CD4-positive, alpha-beta memory T cell (primary cell): Measurements from ENCODE around the gene CSTF3. TPM values are rescaled to one million over a fixed set of nuclear protein-coding genes. Genes with fewer than 3 reads are reported as not detected.
"Not testable (repeated sequence)": the region's sequence is repeated elsewhere in the genome, so short reads cannot be mapped to it uniquely, and the experiment has no call there.

Experiments used
- CTCF ChIA-PET: fragments of 350-600 bp; sonication (Branson Sonifier 250); formaldehyde crosslinking; loops from one replicate; lab custom pipeline; 2021; ENCODE audit warnings: inconsistent platforms; ENCODE audit not compliant: partially characterized antibody; lab: Charles Lee
- POLR2A ChIA-PET: fragments of 350-600 bp; sonication (Branson Sonifier 250); formaldehyde crosslinking; loops from one replicate; lab custom pipeline; 2021; ENCODE audit not compliant: partially characterized antibody; lab: Charles Lee
- DNase-seq, 5 donors: peaks; one replicate each; pipeline versions ENCODE4 v3.0.0 to v3.0.0-alpha.2; 2020 to 2022; ENCODE audit warnings: mixed read lengths in 1 of 5
- H3K27ac ChIP-seq: one replicate; pipeline ENCODE4 v1.7.0; 2013; ENCODE audit warnings: low read depth, low read length
- H3K27me3 ChIP-seq: 2 replicates; pipeline ENCODE4 v1.7.0; 2013; ENCODE audit warnings: mild to moderate bottlenecking, low read length, moderate library complexity; ENCODE audit not compliant: insufficient read depth
- H3K36me3 ChIP-seq: 2 replicates; pipeline ENCODE4 v1.7.0; 2013; ENCODE audit warnings: mild to moderate bottlenecking, low read length, moderate library complexity; ENCODE audit not compliant: insufficient read depth
- H3K4me1 ChIP-seq: 2 replicates; pipeline ENCODE4 v1.7.0; 2013; ENCODE audit warnings: mild to moderate bottlenecking, low read length, moderate library complexity; ENCODE audit not compliant: insufficient read depth
- H3K4me3 ChIP-seq, 2 donors: one replicate each; pipeline ENCODE4 v1.7.0; 2013; ENCODE audit warnings: low read length in 2 of 2, mild to moderate bottlenecking in 1 of 2
- H3K9me3 ChIP-seq, 2 donors: one replicate each; pipeline ENCODE4 v1.7.0; 2013; ENCODE audit warnings: low read length in 2 of 2, control low read depth in 1 of 2; ENCODE audit not compliant: control insufficient read depth in 1 of 2
- H3K27ac Mint-ChIP-seq, 7 donors: one replicate each; pipeline ENCODE4 v1.8.0; 2020 to 2021; ENCODE audit warnings: mixed read lengths in 7 of 7, mild to moderate bottlenecking in 6 of 7, inconsistent platforms in 3 of 7, moderate library complexity in 3 of 7
- H3K27me3 Mint-ChIP-seq, 2 donors: one replicate each; pipeline ENCODE4 v1.8.0; 2020 to 2021; ENCODE audit warnings: mixed read lengths in 2 of 2
- H3K36me3 Mint-ChIP-seq, 2 donors: one replicate each; pipeline ENCODE4 v1.8.0; 2020 to 2021; ENCODE audit warnings: mixed read lengths in 2 of 2, inconsistent platforms in 1 of 2, mild to moderate bottlenecking in 1 of 2
- H3K4me1 Mint-ChIP-seq, 4 donors: one replicate each; pipeline ENCODE4 v1.8.0; 2020 to 2021; ENCODE audit warnings: mixed read lengths in 4 of 4, mild to moderate bottlenecking in 1 of 4
- H3K4me3 Mint-ChIP-seq, 8 donors: one replicate each; pipeline ENCODE4 v1.8.0; 2020 to 2021; ENCODE audit warnings: mixed read lengths in 8 of 8, mild to moderate bottlenecking in 7 of 8, moderate library complexity in 6 of 8, inconsistent platforms in 3 of 8
- H3K9me3 Mint-ChIP-seq, 8 donors: one replicate each; pipeline ENCODE4 v1.8.0; 2020 to 2021; ENCODE audit warnings: mixed read lengths in 8 of 8, mild to moderate bottlenecking in 5 of 8, inconsistent platforms in 3 of 8, moderate library complexity in 1 of 8
- intact Hi-C: fragments of 100-400 bp; cut with micrococcal nuclease; formaldehyde crosslinking; loops from one replicate; pipeline ENCODE4 v1.15.1; 2023
- polyA plus RNA-seq, 2 donors: library from polyadenylated mRNA; unstranded; fragments of 300-500 nt; fragmentation: Illumina TruSeq; gene quantifications; one replicate each; pipeline ENCODE4 v1.2.3, GENCODE V29; 2021
- total RNA-seq, 2 experiments: library from RNA; stranded (reverse); gene quantifications; one replicate each; pipeline ENCODE4 v1.2.3, GENCODE V29; 2021

CSTF3 gene
- total and polyA plus RNA-seq, 4 experiments from 2014 or later: 18.1 to 34.0 (median 25.9) TPM

DNA sequence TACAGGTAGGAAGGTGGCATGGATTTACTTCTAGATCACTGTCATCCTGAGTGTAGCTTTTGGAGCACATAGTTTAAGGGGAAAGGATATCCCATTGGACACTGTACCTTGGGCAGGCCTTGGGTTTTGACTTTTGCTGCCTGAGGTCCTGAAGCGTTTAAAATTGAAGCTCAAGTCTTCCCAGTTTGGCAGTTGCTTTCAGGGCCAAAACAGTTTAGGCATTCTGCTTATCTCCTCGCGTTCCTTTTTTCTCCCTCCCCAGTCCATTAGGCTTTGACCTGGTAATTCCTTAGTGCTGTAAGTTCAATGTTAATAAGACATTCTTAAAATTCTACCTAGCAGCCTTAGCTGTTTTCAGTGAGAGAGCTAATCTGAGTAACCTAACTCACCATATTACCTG lies 35.7 kb downstream of the CSTF3 start:
- Mint-ChIP-seq H3K4me1 (peaks cover 0 to 9% (median 4%) of the 10 kb centered on the region in 4 donors), H3K36me3 (peaks cover 3 to 4% of the 10 kb centered on the region in 2 donors), H3K27me3 (no peaks in the 10 kb centered on the region), H3K4me3 (no peak overlapping the region), H3K9me3 (no peaks in the 10 kb centered on the region), H3K27ac (peak overlapping the region in 1 of 7 donors; percentile 29)
- intact Hi-C loops: no loop called here
- H3K4me3 ChIP-seq: no peak overlapping the region
- no peaks in the 10 kb centered on the region for H3K9me3 ChIP-seq
- CTCF ChIA-PET: interaction anchor here (1.7 kb wide), 1 partner anchor 25 kb away, joined by 4 read pairs; no protein-coding TSS in a partner anchor
- H3K4me1 ChIP-seq: peaks cover 13% of the 10 kb centered on the region
- DNase-seq: no peak
- POLR2A ChIA-PET: no interaction called here
- no peaks in the 10 kb centered on the region for H3K36me3 ChIP-seq
- H3K27ac ChIP-seq: no peak overlapping the region
- H3K27me3 ChIP-seq: no peaks in the 10 kb centered on the region

DNA sequence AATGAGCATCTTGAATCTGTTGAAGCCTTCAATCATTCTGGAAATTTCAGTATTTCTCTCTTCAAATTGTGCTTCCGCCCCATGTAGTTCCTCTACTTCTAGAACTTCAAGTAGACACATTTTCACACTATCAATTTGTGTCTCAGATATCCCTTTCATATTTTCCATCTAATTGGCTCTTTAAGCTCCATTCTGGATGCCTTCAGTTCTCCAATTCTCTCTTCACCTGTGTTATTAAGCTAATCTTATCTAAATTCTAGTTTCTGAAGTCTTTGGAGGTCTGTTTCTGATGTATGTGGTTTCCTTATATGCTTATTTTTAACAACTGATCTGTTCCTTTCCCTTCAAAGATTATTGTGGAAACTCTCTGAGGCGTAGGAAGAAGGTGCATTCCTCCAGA lies 36.3 kb downstream of the CSTF3 start:
- Mint-ChIP-seq H3K27ac (no peak overlapping the region), H3K36me3 (peaks cover 3 to 4% of the 10 kb centered on the region in 2 donors), H3K9me3 (no peaks in the 10 kb centered on the region), H3K4me1 (peaks cover 0 to 9% (median 4%) of the 10 kb centered on the region in 4 donors), H3K4me3 (no peak overlapping the region), H3K27me3 (no peaks in the 10 kb centered on the region)
- no peaks in the 10 kb centered on the region for H3K9me3 ChIP-seq
- ChIA-PET POLR2A (no interaction called here), CTCF (interaction anchor here (1.0 to 1.7 kb wide), 2 partner anchors 24 to 205 kb away, joined by 3 to 4 read pairs; no protein-coding TSS in a partner anchor)
- peaks cover 13% of the 10 kb centered on the region for H3K4me1 ChIP-seq
- intact Hi-C loops: no loop called here
- DNase-seq: no peak
- H3K27ac ChIP-seq: no peak overlapping the region
- H3K4me3 ChIP-seq: no peak overlapping the region
- H3K36me3 ChIP-seq: no peaks in the 10 kb centered on the region
- no peaks in the 10 kb centered on the region for H3K27me3 ChIP-seq

DNA sequence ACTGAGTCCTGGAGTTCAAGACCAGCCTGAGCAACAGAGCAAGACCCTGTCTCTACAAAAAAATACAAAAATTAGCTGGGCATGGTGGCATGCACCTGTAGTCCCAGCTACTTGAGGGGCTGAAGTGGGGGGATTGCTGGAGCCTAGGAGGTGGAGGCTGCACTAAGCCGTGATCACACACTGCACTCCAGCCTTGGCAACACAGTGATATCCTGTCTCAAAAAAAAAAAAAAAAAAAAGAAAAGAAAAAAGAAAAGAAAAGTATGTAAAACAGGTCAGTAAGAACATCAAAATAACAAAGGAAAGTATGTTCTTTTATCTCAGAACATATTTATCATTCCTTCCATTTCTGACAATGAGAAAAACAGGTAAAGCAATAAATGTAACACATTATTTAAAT lies 38.6 kb downstream of the CSTF3 start:
- H3K27me3 Mint-ChIP-seq, H3K27ac Mint-ChIP-seq, H3K4me3 ChIP-seq, intact Hi-C loops, H3K4me3 Mint-ChIP-seq, H3K4me1 Mint-ChIP-seq, H3K27ac ChIP-seq, POLR2A ChIA-PET, H3K4me1 ChIP-seq, H3K36me3 ChIP-seq, H3K9me3 ChIP-seq, DNase-seq, H3K9me3 Mint-ChIP-seq, H3K27me3 ChIP-seq, H3K36me3 Mint-ChIP-seq: not testable (repeated sequence)
- CTCF ChIA-PET: interaction anchor here (1.1 kb wide), 1 partner anchor 30 kb away, joined by 3 read pairs; no protein-coding TSS in a partner anchor

GRCh38 chr11:33116535-33116934 lies 44.7 kb downstream of the CSTF3 start:
- H3K4me1 ChIP-seq: no peaks in the 10 kb centered on the region
- intact Hi-C loops: no loop called here
- H3K27ac ChIP-seq: no peak overlapping the region
- CTCF ChIA-PET: no interaction called here
- Mint-ChIP-seq H3K27ac (peak overlapping the region in 1 of 7 donors; percentile 34), H3K27me3 (no peaks in the 10 kb centered on the region), H3K4me1 (no peaks in the 10 kb centered on the region), H3K36me3 (peaks cover 0 to 4% of the 10 kb centered on the region in 2 donors), H3K4me3 (no peak overlapping the region), H3K9me3 (no peaks in the 10 kb centered on the region)
- no peak for DNase-seq
- no peak overlapping the region for H3K4me3 ChIP-seq
- POLR2A ChIA-PET: no interaction called here
- H3K9me3 ChIP-seq: no peaks in the 10 kb centered on the region
- no peaks in the 10 kb centered on the region for H3K27me3 ChIP-seq
- H3K36me3 ChIP-seq: no peaks in the 10 kb centered on the region

DNA sequence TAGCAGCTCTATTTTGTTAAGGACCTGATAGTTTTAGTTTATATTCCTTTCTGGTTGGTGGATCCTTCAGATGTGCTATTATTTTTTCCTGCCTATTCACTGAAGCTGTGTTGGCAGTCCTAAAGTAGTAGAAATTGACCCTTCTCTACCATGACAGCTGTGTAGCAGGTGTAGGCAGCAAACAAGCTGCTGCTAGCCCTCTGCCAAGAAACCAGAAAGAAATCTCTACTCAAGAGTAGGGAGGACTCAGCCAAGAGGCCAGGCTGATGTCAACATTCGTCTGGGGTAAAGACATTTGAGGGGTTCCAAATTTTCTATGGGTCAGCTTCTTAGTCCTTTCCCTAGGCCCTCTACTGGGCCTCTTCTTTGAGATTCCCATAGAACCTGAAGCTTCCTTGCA lies 51.2 kb downstream of the CSTF3 start:
- H3K4me1 Mint-ChIP-seq: no peaks in the 10 kb centered on the region
- no peak overlapping the region for H3K4me3 Mint-ChIP-seq
- intact Hi-C loops: no loop called here
- Histone ChIP-seq H3K27ac (no peak overlapping the region), H3K9me3 (no peaks in the 10 kb centered on the region), H3K4me1 (no peaks in the 10 kb centered on the region), H3K27me3 (no peaks in the 10 kb centered on the region), H3K36me3 (no peaks in the 10 kb centered on the region), H3K4me3 (no peak overlapping the region)
- no peaks in the 10 kb centered on the region for H3K27me3 Mint-ChIP-seq
- peaks cover 8 to 17% of the 10 kb centered on the region in 2 donors for H3K36me3 Mint-ChIP-seq
- POLR2A ChIA-PET: interaction anchor here (1.6 kb wide), 1 partner anchor 51 kb away, joined by 3 read pairs; the partner anchor contains the start of gene CSTF3
- CTCF ChIA-PET: interaction anchor here (1.0 kb wide), 1 partner anchor 43 kb away, joined by 3 read pairs; no protein-coding TSS in a partner anchor
- H3K27ac Mint-ChIP-seq: no peak overlapping the region
- no peaks in the 10 kb centered on the region for H3K9me3 Mint-ChIP-seq
- no peak for DNase-seq

GRCh38 chr11:33109294-33109895 lies 51.9 kb downstream of the CSTF3 start:
- Mint-ChIP-seq H3K9me3 (no peaks in the 10 kb centered on the region), H3K27me3 (no peaks in the 10 kb centered on the region), H3K27ac (peak overlapping the region in 1 of 7 donors; percentile 26), H3K4me3 (no peak overlapping the region), H3K4me1 (no peaks in the 10 kb centered on the region), H3K36me3 (peaks cover 12 to 17% of the 10 kb centered on the region in 2 donors)
- H3K4me3 ChIP-seq: no peak overlapping the region
- POLR2A ChIA-PET: interaction anchor here (1.6 kb wide), 1 partner anchor 52 kb away, joined by 3 read pairs; the partner anchor contains the start of gene CSTF3
- H3K9me3 ChIP-seq: no peaks in the 10 kb centered on the region
- no peaks in the 10 kb centered on the region for H3K4me1 ChIP-seq
- DNase-seq: no peak
- H3K27ac ChIP-seq: no peak overlapping the region
- intact Hi-C loops: no loop called here
- no peaks in the 10 kb centered on the region for H3K36me3 ChIP-seq
- CTCF ChIA-PET: no interaction called here
- no peaks in the 10 kb centered on the region for H3K27me3 ChIP-seq

GRCh38 chr11:33103836-33104235 lies 57.4 kb downstream of the CSTF3 start:
- no peak for DNase-seq
- Histone ChIP-seq H3K4me1 (no peaks in the 10 kb centered on the region), H3K27ac (no peak overlapping the region), H3K4me3 (no peak overlapping the region), H3K36me3 (no peaks in the 10 kb centered on the region), H3K9me3 (no peaks in the 10 kb centered on the region), H3K27me3 (no peaks in the 10 kb centered on the region)
- CTCF ChIA-PET: no interaction called here
- intact Hi-C loops: no loop called here
- peaks cover 45 to 48% of the 10 kb centered on the region in 2 donors for H3K36me3 Mint-ChIP-seq
- H3K4me1 Mint-ChIP-seq: no peaks in the 10 kb centered on the region
- POLR2A ChIA-PET: no interaction called here
- no peaks in the 10 kb centered on the region for H3K9me3 Mint-ChIP-seq
- no peak overlapping the region for H3K27ac Mint-ChIP-seq
- H3K27me3 Mint-ChIP-seq: no peaks in the 10 kb centered on the region
- no peak overlapping the region for H3K4me3 Mint-ChIP-seq
